SK-N-SH treated with all-trans-retinoic acid at 6 μM for 48 hours (cell line): Measurements from ENCODE around the gene CDRT4.

Source experiments
- CSDC2 ChIP-seq: fragments of 250-450 bp; sonication (Bioruptor Pico); IDR thresholded peaks from 2 replicates; pipeline ENCODE4 v1.5.0; 2020; ENCODE audit warnings: mild to moderate bottlenecking, moderate library complexity
- OSR1 ChIP-seq: fragments of 250-450 bp; sonication (Bioruptor Pico); IDR thresholded peaks from 2 replicates; pipeline ENCODE4 v1.8.0; 2022; ENCODE audit warnings: moderate library complexity, mild to moderate bottlenecking, inconsistent platforms
- PATZ1 ChIP-seq: fragments of 250-450 bp; sonication (Bioruptor Pico); IDR thresholded peaks from 2 replicates; pipeline ENCODE4 v1.8.0; 2020; ENCODE audit warnings: mild to moderate bottlenecking, moderate library complexity, borderline replicate concordance
- RARB ChIP-seq: fragments of 250-450 bp; sonication (Bioruptor Pico); IDR thresholded peaks from 2 replicates; pipeline ENCODE4 v1.8.0; 2021; ENCODE audit warnings: mild to moderate bottlenecking, moderate library complexity
- TCF4 ChIP-seq: fragments of 250-450 bp; sonication (Bioruptor Pico); IDR thresholded peaks from 2 replicates; pipeline ENCODE4 v1.8.0; 2021; ENCODE audit warnings: mild to moderate bottlenecking, moderate library complexity, borderline replicate concordance
- TSHZ2 ChIP-seq: fragments of 250-450 bp; sonication (Bioruptor Pico); IDR thresholded peaks from 2 replicates; pipeline ENCODE4 v1.5.0; 2020; ENCODE audit warnings: mild to moderate bottlenecking, moderate library complexity
- ZFP3 ChIP-seq: fragments of 250-450 bp; sonication (Bioruptor Pico); IDR thresholded peaks from 2 replicates; pipeline ENCODE4 v1.5.0; 2020; ENCODE audit warnings: mild to moderate bottlenecking, moderate library complexity
- ZFP30 ChIP-seq: fragments of 450-650 bp; formaldehyde crosslinking; IDR thresholded peaks from 2 replicates; pipeline ENCODE4 v1.5.0; 2022; ENCODE audit warnings: mild to moderate bottlenecking, moderate library complexity
- ZNF565 ChIP-seq: fragments of 450-650 bp; formaldehyde crosslinking; conservative IDR thresholded peaks from 2 replicates; pipeline ENCODE4 v1.5.0; 2020; ENCODE audit warnings: low read depth, mild to moderate bottlenecking, moderate library complexity
- ZNF8 ChIP-seq: fragments of 450-650 bp; formaldehyde crosslinking; IDR thresholded peaks from 2 replicates; pipeline ENCODE4 v1.5.0; 2020; ENCODE audit warnings: mild to moderate bottlenecking, moderate library complexity

- no peak for TF ChIP-seq PATZ1
- no peak for TF ChIP-seq ZFP3 (CRISPR knock-in tag)
- no peak for TF ChIP-seq RARB (CRISPR knock-in tag)
- TF ChIP-seq TCF4 (CRISPR knock-in tag), result no peak
- no peak for TF ChIP-seq ZFP30 (CRISPR knock-in tag)
- no peak for TF ChIP-seq ZNF565
- no peak for TF ChIP-seq CSDC2
- no peak for TF ChIP-seq ZNF8
- TF ChIP-seq OSR1 (CRISPR knock-in tag), result no peak
- TF ChIP-seq TSHZ2 (CRISPR knock-in tag), result no peak
These were observed 19.4 kb downstream of the CDRT4 start for GRCh38 chr17:15447928-15448579.
